Suppressor macrophage treated with lipopolysaccharide for 1 hour (primary cell): Measurements from ENCODE around the gene SLC44A3.

Experiments
- DNase-seq, 3 donors: peaks; one replicate each; pipeline ENCODE4 v3.0.0-alpha.2; 2020 to 2022

SLC44A3 gene

DNA sequence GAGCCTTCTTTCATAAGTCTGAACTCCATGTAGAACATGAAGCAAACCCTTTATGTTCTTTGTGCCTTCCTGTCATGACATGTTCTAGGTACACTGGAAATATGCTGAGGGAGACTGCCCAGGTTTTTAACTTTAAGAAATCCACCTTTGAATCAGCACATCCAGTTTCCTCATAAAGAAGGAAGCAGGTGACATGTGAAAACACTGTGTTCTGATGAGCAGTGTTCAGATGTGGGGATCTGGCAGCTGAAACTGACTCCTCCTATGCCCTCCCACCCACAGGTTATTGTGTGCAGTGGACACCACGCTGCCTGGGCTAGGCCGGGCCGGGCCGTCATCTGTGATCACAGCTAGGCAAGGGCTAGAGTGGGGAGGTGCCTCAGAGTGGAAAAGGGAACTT is 55.6 kb downstream of the SLC44A3 start:
- peak; percentile 18 to 46 (median 37) for DNase-seq

DNA sequence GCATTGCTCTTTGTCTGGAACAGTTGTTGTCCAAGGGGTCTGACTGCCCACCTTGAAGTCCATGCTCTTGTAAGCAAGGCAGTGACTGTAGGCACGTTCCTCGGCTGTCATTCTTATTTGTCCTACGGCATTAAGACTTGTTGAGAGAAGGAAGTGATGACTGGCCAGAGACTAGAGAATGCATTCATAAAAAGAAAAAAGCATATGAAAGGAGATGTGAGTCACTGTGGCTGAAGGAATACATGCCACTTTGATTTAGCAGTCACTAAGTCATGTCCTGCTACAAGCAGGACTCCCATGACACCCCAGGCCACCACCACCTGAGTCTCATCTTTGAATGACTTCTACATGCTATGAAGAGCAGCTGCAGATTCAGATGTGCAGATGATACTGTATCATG is 56.2 kb downstream of the SLC44A3 start:
- DNase-seq: peak in 2 of 3 donors; percentile 15 to 24

DNA sequence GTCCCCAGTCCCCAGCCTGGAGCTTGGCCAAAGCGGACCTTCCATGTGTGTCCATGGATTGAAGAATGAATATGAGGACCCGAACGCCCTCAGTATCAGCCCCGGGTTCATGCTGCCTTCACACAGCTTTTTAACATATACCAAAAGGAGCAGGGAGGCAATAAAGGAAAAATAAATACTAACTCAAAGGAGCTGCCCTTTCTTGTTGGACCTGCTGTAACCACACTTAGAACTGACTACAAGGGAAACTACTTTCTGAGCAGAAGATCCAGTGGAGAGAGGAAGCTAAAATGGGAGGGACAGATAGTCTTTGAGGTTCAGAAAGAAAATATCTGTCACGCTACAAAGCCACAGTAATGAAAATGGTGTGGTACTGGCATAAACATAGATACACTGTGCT is 58.2 kb downstream of the SLC44A3 start:
- no peak for DNase-seq

DNA sequence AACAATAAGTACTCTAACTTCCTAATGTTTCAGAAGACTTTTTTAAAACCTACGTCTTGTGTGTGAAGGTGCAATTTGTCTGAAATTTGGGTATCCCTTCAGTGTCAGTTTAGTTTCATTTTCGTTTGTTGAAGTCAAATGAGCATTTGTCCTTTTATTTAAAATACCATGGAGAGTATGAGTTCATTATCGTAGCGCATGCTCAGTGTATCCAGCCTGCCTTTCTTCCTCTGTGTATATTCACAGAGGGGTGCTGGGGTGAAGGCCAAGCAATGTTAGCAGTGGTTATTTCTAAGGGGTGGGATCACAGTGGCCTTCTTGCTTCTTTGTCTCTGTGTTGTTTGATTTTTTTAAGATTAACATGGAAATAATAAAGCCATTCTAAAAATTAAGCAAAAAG is 63.5 kb downstream of the SLC44A3 start:
- peak; percentile 3 to 38 (median 6) for DNase-seq

DNA sequence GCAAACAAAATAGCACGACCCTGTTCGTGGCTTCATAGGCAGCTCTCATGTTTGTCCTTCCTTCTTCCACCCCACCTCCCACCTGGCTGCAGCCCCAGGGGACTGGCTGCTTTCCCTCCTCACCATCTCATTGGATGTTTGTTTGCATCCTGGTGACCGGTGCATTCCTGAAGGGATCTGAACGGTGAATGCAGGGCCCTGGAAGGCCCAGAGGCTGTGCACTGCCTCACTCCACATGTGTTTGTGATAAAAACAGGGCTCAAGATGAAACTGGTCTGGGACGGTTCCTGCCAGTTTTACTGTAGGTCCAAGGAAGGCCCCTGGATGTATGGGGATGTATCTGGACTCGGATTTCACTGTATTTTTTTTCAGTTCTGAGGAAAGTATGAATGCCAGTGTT is 63.9 kb downstream of the SLC44A3 start:
- DNase-seq: no peak

DNA sequence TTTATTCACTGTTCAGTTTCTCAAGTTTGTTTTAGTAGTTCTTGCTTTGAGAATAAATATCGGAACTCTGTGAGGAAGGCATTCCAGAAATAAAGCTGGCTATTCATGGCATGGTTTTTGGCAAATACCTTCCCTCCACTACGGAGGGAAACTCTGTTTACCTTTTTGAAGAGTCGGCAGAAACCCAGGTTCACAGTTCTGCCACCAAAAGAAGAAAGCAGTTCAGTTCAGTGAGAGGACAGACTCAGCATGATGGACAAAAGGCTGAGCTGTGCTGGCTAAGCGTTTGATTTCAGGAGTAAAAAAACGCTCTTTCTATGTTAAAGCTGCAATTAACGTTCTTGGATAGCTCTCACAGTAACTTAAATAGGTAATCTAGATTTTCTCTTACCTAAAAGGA is 64.3 kb downstream of the SLC44A3 start:
- no peak for DNase-seq

DNA sequence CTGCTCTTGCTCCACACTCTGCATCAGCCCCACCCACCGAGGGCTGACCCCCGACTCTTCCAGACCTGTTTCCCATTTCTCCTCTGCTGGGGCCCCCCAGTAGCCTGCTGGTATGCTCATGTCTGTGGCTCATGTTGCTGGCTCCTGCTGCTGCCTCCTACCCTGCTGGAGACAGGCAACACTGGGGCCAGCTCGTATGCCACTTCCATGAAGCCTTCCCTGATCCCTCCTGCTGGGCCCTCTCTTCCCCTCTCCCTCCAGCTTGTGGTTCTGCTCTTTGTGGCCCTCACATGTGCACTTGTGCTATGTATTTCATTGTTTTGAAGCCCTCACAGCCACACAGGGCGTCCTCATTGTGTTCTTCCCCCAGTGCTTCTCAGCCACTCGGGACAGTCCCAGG is 66.2 kb downstream of the SLC44A3 start:
- DNase-seq: no peak

DNA sequence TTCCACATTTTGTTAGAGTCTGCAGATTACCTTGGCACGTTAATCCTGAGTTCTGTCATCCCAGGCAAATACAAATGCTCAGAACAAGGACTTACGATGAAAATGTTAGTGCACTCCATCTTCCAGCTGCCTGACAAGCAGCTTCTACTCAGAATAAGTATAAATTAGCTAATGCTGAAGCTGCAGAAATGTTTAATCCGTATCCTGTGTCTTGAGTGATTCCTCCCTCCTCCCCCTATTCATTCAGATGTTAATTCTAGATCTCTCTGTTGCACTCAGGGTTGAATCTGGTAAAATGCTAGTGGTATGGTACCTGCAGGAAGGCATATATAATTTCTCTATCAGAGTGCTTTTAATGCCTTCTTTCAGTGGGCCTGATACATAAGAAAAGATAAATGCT is 66.9 kb downstream of the SLC44A3 start:
- DNase-seq: no peak

DNA sequence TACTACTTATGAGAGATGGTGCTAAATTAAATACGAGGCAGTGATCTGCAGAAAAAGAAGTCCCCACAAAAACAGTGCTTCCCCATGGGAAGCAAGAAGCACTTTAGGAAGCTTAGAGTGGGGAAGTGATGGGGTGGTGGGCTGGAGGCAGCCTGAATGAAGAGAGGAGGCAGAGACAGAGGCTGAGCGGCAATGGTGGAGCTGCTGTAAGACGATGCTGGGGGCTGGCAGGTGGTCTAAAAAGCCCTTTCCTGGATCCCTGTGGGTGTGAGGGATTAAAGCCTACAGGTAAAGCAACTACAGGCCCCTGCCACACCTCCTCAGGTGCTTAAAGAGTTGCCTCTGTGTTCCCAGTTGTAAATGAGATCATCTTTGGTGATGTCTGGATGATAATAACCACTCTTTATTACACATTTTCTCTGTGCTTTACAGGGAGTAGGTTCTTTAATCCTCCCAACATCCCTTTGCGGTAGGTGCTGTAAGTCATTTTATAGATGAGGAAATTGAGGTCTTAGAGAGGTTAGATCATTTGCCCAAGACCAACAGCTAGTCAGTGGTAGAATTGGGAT is 67.5 kb downstream of the SLC44A3 start:
- no peak for DNase-seq

DNA sequence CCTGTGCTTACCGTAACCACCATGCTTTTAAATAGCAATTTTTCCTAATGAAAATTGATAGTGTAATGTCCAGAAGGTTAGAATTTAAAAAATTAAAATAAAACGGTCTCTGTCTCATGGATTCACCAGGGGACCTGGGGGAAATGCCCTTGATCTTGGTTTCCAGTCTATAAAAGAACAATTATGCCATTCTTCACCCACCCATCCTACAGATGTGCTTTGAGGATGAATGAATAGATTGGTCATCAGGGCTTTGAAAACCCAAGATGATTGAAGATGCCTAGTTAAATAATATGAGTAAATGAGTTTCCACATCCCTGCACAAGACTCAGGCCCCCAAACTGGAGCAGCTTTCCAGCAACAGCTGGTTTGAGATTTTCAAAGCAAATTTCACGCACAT is 68.0 kb downstream of the SLC44A3 start:
- DNase-seq: no peak

DNA sequence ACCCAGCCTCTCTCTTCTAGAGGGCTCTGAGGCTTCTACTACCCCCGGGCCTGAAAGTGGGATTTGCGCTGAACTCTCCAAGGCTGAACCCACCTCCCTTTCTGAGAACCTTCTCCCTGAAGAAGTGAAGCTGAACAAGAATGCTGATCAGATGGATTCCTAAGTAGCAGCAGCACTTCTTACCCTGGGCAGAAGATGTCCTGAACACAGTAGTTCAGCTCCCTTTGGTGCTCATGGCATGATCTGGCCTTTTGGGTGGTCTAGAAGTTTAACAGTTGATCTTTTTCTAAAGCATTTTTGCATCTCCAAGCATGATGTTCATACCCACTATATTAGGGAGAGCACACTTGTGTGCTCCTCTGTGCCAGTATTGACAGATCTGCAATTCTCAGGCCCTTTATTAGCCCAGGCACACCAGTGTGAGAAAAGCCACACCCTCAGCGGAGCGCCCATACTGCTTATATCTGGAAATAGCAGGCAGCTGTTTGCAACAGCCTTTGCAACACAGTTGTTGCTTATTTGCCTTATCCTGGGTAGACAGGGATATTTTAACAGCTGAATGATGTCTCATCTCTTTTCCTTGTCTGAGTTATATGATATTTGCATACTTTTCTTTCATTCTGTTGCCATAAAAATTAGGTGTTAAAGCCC is 72.6 kb downstream of the SLC44A3 start:
- DNase-seq: no peak

DNA sequence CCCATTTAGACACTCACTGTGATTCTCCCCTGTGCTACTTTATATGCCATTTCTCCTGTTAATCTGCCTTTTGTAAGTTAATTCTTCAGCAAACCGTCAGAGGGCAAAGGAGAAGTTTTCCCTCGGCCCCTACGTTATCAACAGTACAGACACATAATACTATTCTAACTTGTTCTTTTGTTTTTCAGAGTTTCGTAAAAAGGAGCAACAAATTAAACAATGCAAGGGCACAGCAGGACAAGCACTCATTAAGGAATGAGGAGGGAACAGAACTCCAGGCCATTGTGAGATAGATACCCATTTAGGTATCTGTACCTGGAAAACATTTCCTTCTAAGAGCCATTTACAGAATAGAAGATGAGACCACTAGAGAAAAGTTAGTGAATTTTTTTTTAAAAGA is 74.5 kb downstream of the SLC44A3 start:
- no peak for DNase-seq

DNA sequence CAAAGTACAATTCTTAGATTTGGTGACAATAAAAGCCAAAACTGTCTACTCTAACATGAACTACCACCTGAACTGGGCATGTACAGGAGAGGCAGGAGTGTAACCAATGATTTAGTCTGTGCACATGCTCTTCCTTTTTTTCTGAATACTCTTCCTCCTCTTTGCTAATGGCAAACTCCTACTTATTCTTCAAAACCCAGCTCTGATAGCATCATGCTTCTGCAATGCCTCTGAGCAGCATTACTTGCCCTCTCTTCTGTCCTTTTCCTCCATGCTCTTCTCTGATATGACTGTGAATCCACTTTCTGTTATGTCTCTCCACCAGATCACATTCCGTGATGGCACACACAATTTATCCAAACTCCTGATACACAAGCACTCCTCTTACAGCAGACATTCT is 75.4 kb downstream of the SLC44A3 start:
- DNase-seq: no peak

DNA sequence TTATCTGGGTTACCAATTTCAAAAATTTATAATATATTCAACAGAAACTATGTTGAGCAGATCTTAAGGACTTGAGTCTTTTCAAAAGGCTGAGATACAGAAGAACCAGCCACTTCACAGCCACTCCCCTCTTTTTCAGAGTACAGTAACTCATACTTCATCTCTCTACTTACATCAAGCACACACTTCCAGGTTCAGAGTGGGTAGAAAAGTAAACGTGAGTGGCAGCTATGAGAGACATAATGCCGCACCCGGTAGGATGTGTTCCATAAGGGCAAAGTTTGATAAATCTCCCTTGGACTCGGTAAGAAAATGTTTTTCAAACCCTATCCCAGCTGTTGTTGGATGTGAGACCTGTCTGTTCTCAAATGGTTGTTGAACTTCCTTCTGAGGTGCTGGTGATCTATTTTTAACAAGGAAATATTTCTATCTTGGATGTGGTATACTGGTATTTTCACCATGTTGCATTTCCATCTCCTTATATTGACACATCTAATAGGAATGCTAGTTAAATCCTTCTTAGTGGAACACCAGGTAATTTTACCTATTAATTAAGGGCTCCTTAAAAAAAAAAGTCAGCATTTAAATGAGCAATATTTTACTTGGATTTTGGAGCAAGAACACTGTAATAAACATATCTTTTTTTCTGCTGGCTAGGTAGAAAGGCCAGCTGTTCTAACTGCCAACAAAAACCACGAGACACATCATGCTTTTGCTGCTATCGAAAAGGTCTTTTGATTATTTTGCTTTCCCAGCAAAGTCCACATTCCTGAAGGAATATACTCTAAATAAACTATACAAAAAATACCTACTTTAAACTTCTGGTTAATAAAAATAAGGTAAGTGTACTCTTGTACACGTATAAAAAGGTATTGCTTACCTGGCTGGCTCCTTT is 78.6 kb downstream of the SLC44A3 start:
- DNase-seq: no peak

DNA sequence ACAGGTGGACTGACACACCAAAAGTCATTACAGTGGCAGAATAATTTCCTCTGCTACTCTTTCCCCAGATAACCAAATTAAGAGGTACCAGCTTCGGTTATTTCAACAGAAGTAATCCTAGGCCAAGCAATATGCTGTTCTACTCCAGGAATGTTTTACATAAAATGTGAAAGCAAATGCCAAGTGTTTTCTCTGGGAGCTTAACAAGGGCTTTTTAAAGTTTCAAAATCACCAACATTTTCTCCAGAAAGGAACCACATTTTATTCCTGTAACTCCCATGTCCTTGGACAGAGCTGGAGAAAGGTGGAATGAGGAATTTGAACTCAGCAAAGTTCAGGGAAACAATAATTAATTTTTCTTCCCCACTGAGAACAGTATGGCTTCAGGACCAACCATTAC is 79.6 kb downstream of the SLC44A3 start:
- DNase-seq: no peak

DNA sequence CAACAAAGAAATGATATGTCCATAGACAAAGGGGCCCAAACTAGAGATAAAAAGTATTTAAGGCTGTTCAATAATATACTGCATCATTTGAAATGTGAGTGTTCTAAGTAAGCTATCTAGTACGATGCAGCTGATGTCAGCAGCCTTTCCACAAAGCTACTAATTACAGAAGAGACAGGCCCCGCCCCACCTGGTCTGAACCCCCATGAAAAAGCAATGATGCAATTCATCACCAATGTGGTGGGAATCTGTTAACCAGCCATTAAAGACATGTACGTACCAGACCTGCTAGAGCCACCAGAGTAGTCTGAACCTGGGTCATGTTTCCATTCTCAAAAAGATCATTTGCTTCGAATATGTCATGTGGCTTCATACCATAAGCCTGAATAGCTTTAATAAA is 81.7 kb downstream of the SLC44A3 start:
- DNase-seq: no peak

DNA sequence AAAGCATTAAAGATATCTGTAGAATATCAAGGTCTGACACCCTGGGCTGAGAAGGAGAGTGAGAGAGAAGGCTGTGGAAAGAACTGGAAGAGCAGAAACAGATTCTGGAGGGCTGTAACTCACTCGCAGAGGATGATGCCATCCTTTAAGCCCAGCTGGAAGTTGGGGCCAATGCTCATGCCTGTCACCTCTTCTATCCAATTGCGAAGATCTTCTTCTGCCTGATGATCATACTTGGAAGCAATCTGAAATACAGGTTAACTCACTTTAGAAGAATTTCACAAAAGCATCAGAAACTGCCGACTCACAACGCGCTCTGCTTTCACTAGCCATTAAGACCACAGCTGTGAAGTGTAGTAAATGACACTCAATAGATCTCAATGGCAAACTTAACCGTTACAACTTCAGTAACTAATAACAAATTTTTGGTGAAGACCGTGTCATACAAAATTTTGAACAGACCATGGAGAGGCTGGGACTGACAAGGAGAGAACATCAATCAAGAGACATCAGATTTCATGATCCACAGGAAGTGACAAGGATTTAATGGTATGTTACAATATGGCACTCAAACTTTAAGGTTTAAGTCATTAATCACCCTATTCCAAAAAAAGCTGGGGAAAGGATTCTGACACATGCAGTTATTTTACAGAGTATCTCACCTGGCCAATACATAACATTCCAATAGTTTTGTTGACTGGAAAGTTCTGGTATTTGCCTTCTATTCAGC is 83.3 kb downstream of the SLC44A3 start:
- DNase-seq: no peak

DNA sequence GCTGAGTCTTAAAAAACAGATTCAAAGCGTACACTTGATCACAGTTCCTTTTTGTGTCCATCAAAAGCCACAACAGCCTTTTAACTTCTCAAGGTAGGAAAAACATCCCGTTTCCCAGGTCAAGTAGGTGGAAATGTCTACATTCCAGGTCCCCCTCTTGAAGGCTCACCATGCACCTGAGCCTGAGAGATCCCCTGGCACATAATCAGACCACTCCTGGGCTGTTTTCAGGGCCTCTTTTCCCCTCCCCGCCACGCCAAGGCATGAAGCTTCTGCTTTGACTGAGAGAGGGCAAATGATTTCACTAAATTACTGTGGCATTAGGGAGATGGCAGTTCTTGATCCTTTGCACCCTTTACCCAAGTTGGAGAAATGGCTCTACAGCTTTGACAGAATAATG is 85.0 kb downstream of the SLC44A3 start:
- no peak for DNase-seq

DNA sequence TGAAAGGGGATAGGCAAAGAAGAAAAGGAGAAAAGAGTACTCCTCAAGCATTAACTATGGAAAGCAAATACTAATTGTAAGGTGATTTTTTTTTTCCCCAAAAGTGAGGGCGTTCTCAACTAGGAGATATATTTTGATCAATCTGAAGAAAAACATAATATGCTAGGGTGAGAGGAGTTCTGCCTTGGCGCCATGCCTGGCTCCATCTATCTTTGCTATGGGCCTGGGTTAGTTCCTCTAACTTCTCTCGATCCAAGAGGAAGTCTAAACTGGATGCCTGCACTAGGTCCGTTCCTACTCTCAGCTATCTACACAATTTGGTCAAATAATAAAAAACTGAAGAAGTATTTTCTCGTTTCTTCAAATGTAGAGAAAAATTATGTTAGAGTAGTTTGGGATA is 86.2 kb downstream of the SLC44A3 start:
- no peak for DNase-seq

DNA sequence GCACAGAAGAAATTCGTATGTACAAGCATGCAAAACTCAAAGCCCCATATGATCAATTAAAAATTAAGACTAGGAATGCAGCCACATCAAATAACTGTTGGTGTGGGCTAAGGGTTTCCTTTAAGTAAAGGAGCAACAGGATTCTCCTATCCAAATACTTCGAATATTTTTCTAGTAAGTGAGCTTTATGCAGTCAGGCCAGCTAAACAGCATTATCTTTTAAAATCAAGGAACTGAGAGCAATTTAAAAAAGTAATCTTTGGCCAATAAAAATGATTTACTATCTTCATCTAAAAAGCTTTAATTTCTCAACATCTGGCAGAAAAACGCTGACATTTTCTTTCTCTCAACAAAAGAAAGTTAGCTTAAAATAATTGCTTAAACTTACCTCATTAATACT is 87.0 kb downstream of the SLC44A3 start:
- no peak for DNase-seq

DNA sequence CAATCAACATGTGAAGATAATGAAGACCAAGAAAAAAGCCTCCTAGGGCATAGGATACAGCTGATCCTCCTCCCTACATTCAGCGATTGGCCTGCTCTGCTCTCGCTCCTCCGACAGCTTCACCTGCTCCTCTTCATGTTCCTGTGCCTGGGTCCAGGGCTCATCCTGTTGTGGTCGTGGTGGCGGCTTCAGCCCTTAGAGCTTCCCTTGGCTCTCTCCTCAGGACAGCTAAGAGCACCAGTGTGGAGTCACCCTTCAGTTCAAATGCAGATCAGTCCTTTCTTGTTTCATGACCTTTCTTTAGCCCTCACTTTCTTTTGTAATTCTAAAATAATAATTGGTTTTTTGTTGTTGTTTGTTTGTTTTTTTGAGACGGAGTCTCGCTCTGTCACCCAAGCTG is 88.0 kb downstream of the SLC44A3 start:
- no peak for DNase-seq

DNA sequence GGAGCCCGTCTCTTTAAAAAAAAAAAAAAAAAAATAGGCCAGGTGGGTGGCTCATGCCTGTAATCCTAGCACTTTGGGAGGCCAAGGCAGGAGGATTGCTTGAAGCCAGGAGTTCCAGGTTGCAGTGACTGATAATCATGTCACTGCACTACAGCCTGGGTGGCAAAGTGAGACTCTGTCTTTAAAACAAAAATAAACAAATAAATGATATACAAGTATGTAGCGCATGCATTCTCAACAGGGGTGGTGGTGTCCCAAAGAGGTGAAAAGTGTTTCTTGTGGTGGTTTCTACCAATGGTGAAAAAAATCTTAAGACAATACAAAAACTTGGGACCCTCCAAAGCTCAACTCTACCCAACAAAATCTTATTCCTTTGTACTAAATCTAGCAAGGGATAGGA is 88.8 kb downstream of the SLC44A3 start:
- DNase-seq: no peak

DNA sequence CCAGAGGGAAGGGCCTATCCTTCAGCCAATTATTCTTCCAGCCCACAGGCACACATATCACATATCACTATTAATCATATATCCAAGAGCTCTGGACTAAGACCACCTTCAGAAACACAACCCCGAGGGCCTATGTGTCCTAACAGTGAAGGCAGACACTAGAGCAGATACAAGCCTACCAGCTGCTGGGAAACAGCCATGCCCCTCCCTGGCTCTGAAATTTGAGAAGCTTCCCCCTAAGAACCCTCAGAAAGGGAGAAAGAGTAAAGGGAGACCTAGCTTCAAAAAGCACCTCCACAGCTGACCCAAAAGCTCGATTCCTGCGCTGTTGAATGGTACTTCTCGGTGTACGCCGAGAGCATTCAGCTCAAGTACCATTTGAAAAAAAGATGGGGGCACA is 89.3 kb downstream of the SLC44A3 start:
- no peak for DNase-seq
